Measurements from ENCODE around the gene ATP2C2. TPM values are rescaled to one million over a fixed set of nuclear protein-coding genes. Genes with fewer than 3 reads are reported as not detected.
"Not testable (repeated sequence)": the region's sequence is repeated elsewhere in the genome, so short reads cannot be mapped to it uniquely, and the experiment has no call there.

Gene ATP2C2
- total and polyA plus RNA-seq, 3 donors from 2014 or later: 1.1 to 5.8 (median 3.0) TPM

DNA sequence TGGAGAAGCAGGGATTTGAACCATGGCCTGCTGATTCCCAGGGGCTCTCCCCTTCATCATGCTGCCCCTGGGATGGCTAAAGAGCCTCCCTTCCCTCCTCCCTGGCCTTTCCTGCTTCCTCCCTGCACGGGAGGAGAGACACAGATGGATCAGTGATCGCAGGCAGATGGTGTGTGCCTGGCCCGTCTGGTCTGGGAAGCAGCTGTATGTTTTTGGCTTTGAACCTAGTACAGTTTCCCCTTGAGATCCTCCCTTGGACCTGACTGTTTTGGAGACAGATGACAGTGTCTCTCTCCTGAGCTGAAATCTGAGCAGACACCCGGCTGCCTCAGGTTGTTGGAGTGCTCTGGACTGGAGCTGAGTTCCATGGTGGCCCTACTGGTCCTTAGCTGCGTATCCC, 29.0 kb upstream of the ATP2C2 start:
- 41 to 54% methylated on average over 3 to 5 of the region's 5 CpGs for WGBS, 2 donors
- no peak overlapping the region for H3K4me3 ChIP-seq
- no peaks in the 10 kb centered on the region for H3K9me3 ChIP-seq
- H3K27ac ChIP-seq: no peak overlapping the region
- TF ChIP-seq, protein P1, sequence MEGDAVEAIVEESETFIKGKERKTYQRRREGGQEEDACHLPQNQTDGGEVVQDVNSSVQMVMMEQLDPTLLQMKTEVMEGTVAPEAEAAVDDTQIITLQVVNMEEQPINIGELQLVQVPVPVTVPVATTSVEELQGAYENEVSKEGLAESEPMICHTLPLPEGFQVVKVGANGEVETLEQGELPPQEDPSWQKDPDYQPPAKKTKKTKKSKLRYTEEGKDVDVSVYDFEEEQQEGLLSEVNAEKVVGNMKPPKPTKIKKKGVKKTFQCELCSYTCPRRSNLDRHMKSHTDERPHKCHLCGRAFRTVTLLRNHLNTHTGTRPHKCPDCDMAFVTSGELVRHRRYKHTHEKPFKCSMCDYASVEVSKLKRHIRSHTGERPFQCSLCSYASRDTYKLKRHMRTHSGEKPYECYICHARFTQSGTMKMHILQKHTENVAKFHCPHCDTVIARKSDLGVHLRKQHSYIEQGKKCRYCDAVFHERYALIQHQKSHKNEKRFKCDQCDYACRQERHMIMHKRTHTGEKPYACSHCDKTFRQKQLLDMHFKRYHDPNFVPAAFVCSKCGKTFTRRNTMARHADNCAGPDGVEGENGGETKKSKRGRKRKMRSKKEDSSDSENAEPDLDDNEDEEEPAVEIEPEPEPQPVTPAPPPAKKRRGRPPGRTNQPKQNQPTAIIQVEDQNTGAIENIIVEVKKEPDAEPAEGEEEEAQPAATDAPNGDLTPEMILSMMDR (IDR thresholded peaks at IDR 0.05): no peak
- no peak for TF ChIP-seq POLR2A (IDR thresholded peaks at IDR 0.05)
- H3K36me3 ChIP-seq (ENCODE audit: low read depth, missing control alignments): no peaks in the 10 kb centered on the region
- no peaks in the 10 kb centered on the region for H3K27me3 ChIP-seq
- H3K4me1 ChIP-seq: no peaks in the 10 kb centered on the region
- intact Hi-C loops (cut with DNase I; ENCODE audit: low total_unique reads): no loop called here
- no peak for DNase-seq

DNA sequence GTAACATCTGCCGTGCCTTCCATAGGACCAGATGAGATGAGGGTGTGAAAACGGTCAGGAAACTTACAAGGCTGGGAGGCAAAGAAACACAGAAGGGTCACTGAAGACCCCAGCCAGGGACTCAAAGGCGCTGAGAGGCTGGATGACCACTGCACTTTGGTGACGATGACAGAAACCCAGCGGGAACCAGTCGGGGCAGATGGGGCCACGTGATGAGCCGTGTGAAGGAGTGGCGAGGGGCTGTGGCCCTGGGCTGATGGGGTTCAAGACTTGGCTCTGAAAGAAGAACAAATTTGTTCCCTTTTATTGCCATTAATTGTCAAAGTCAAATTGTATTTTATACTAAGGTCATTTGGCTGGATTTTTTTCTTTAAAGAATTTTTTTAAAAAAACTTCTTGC, 28.6 kb upstream of the ATP2C2 start:
- TF ChIP-seq POLR2A (IDR thresholded peaks at IDR 0.05): no peak
- TF ChIP-seq, protein P1 (IDR thresholded peaks at IDR 0.05): no peak
- WGBS, 2 donors: 86% methylated on average over 9 of the region's 9 CpGs
- no peak for DNase-seq

DNA sequence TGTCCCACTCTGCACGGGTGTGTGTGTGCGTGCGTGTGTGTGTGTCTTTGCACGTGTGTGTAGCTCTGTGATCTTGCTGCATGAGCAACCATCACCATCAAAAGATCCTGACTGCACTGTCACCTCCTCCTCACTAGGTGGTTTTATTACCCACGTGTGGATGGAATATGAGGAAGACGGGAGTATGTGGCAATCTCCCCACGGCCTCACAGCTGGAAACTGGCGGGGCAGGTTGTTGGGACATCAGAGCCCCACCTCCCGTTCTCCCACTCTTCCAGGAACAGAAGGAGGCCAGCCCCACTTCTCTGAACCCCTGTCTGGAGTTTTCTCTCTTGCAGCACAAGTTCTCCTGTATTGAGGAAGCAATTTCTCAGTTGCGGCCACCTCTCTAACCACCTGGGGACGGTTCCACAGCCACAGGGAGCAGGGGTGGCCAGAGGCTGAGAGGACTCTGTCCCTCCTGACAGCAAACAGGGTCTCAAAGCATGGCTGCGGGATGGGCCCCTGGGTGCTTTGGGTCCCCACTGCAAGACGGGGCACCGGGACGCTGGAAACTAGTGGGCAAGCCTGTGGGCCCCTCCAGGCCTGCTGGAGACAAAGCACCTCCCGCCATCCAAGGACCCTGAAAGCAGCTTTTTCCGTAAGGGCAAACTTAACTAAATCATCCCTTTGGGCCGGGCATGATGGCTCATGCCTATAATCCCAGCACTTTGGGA, 27.9 kb upstream of the ATP2C2 start:
- Histone ChIP-seq H3K36me3 (ENCODE audit: low read depth, missing control alignments) (no peaks in the 10 kb centered on the region), H3K4me1 (no peaks in the 10 kb centered on the region), H3K9me3 (no peaks in the 10 kb centered on the region), H3K4me3 (no peak overlapping the region), H3K27ac (no peak overlapping the region), H3K27me3 (no peaks in the 10 kb centered on the region)
- no peak for DNase-seq
- WGBS, 2 donors: 83 to 87% methylated on average over 17 to 18 of the region's 18 CpGs
- intact Hi-C loops (cut with DNase I; ENCODE audit: low total_unique reads): no loop called here
- no peak for TF ChIP-seq POLR2A (IDR thresholded peaks at IDR 0.05)
- TF ChIP-seq, protein P1 (IDR thresholded peaks at IDR 0.05): no peak

More for the DNA sequence above, 28.6 kb upstream of the ATP2C2 start:
- Histone ChIP-seq H3K9me3 (no peaks in the 10 kb centered on the region), H3K27ac (no peak overlapping the region), H3K4me3 (no peak overlapping the region), H3K27me3 (no peaks in the 10 kb centered on the region), H3K36me3 (ENCODE audit: low read depth, missing control alignments) (no peaks in the 10 kb centered on the region), H3K4me1 (no peaks in the 10 kb centered on the region)
- intact Hi-C loops (cut with DNase I; ENCODE audit: low total_unique reads): no loop called here

DNA sequence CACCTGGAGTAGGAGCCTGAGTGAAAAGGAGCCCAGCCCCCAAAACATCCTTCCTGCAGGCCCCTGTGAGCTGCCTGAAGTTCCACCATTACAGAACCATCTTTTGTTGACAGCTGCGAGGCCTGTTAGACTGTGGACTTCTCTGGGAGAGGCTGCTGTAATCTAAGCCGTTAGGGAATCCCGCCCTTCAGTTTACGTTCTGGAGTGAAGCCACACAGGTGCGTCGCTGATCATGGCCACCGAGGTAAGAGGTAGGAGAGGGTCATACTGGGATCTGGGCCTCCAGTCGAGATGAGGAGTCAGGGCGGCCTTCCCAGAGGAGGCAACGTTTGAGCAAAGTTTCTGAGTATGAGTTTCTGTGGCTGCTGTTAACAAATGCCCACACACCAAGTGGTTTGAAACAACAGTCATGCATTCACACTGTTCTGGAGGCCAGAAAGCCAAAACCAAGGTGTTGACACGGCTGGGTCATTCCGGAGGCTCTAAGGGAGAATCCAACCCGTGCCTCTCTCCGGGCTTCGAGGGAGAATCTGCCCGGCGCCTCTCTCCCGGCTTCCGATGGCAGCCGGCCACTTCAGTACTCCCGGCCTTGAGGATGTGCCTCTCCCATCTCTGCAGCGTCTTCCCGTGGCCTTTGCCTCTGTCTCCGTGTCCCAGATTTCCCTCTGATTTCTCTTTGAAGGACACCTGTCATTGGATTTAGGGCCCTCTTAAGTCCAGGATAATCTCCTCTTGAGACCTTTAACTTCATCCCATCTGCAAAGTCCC, 26.6 kb upstream of the ATP2C2 start:
- TF ChIP-seq, protein P1 (IDR thresholded peaks at IDR 0.05): no peak
- TF ChIP-seq POLR2A (IDR thresholded peaks at IDR 0.05): no peak
- no peaks in the 10 kb centered on the region for H3K36me3 ChIP-seq (ENCODE audit: low read depth, missing control alignments)
- no peak overlapping the region for H3K27ac ChIP-seq
- no peak overlapping the region for H3K4me3 ChIP-seq
- H3K27me3 ChIP-seq: no peaks in the 10 kb centered on the region
- H3K4me1 ChIP-seq: no peaks in the 10 kb centered on the region
- 67 to 74% methylated on average over 24 of the region's 24 CpGs for WGBS, 2 donors
- intact Hi-C loops (cut with DNase I; ENCODE audit: low total_unique reads): no loop called here
- no peaks in the 10 kb centered on the region for H3K9me3 ChIP-seq
- DNase-seq: no peak

DNA sequence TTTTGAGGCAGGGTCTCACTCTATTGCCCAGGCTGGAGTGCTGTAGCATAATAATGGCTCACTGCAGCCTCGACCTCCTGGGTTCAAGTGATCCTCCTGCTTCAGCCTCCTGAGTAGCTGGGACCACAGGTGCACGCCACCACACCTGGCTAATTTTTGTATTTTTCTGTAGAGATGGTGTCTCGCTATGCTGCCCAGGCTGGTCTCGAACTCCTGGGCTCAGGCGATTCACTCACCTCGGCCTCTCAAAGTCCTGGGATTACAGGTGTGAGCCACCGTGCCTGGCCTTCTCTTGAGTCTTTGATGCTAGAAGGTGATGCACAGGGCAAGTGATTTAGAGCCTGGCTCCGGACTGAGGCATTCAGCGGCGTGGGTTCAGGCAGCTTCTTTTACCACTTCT, 24.5 kb upstream of the ATP2C2 start:
- 92 to 96% methylated on average over 9 to 10 of the region's 10 CpGs for WGBS, 2 donors
- DNase-seq; H3K4me1 ChIP-seq; H3K27me3 ChIP-seq; H3K27ac ChIP-seq; H3K36me3 ChIP-seq (ENCODE audit: low read depth, missing control alignments); H3K4me3 ChIP-seq; intact Hi-C loops (cut with DNase I; ENCODE audit: low total_unique reads); H3K9me3 ChIP-seq: not testable (repeated sequence)
